Measurements from ENCODE around the gene SCLY. TPM values are rescaled to one million over a fixed set of nuclear protein-coding genes. Genes with fewer than 3 reads are reported as not detected.

Gene SCLY
- polyA plus RNA-seq, 3 donors, result 9.5 to 10.6 (median 10.3) TPM

- Histone ChIP-seq H3K4me2 (replicated peaks; ENCODE audit: extremely low read depth, low read length, poor library complexity, severe bottlenecking) (no peak overlapping the region), H3K79me2 (ENCODE audit: insufficient read depth, low read length) (no peaks in the 10 kb centered on the region), H3K27ac (ENCODE audit: low read depth in 1 of 2, low read length in 2 of 2) (no peak overlapping the region), H3K9me3 (replicated peaks in 1 of 2; ENCODE audit: control insufficient read depth in 1 of 2, insufficient read depth in 1 of 2, low read length in 2 of 2) (no peaks in the 10 kb centered on the region), H4K20me1 (ENCODE audit: insufficient read depth, low read length) (no peaks in the 10 kb centered on the region), H3K9ac (ENCODE audit: insufficient read depth, low read length, poor library complexity, severe bottlenecking) (no peak overlapping the region), H2AFZ (ENCODE audit: insufficient read depth, low read depth, low read length, poor library complexity, severe bottlenecking) (no peak overlapping the region), H3K4me1 (ENCODE audit: control insufficient read depth in 1 of 2, insufficient read depth in 2 of 2, low read length in 2 of 2) (peaks cover 16 to 18% of the 10 kb centered on the region in 2 donors), H3K4me3 (replicated peaks in 1 of 3; ENCODE audit: low read depth in 2 of 3, low read length in 3 of 3) (no peak overlapping the region), H3K27me3 (ENCODE audit: control insufficient read depth in 2 of 2, insufficient read depth in 2 of 2, low read length in 2 of 2) (no peaks in the 10 kb centered on the region), H3K36me3 (replicated peaks in 1 of 2; ENCODE audit: control insufficient read depth in 1 of 2, insufficient read depth in 2 of 2, low read length in 2 of 2) (no peaks in the 10 kb centered on the region)
- no peak for TF ChIP-seq CTCF (IDR thresholded peaks at IDR 0.05)
- Mint-ChIP-seq H3K36me3 (peaks cover 16 to 17% of the 10 kb centered on the region in 2 donors), H3K27me3 (ENCODE audit: low read depth in 3 of 3) (peaks cover 0 to 3% (median 2%) of the 10 kb centered on the region in 3 donors), H3K4me3 (no peak overlapping the region), H3K4me1 (peaks cover 14% of the 10 kb centered on the region), H3K9me3 (no peaks in the 10 kb centered on the region), H3K27ac (peak overlapping the region in 1 of 7 donors; percentile 41)
- intact Hi-C loops (cut with micrococcal nuclease), result no loop called here
- DNase-seq, result no peak
- WGBS (ENCODE audit: insufficient coverage), result 78% methylated on average over 6 of the region's 7 CpGs
These were observed 34.3 kb downstream of the SCLY start for GRCh38 chr2:238095143-238095542.

- H3K4me3 Mint-ChIP-seq, result no peak overlapping the region
- no peaks in the 10 kb centered on the region for H4K20me1 ChIP-seq (ENCODE audit: insufficient read depth, low read length)
- peaks cover 16 to 18% of the 10 kb centered on the region in 2 donors for H3K4me1 ChIP-seq (ENCODE audit: control insufficient read depth in 1 of 2, insufficient read depth in 2 of 2, low read length in 2 of 2)
- no peaks in the 10 kb centered on the region for H3K9me3 ChIP-seq (replicated peaks in 1 of 2; ENCODE audit: control insufficient read depth in 1 of 2, insufficient read depth in 1 of 2, low read length in 2 of 2)
- no peaks in the 10 kb centered on the region for H3K27me3 ChIP-seq (ENCODE audit: control insufficient read depth in 2 of 2, insufficient read depth in 2 of 2, low read length in 2 of 2)
- no peak overlapping the region for H3K4me2 ChIP-seq (replicated peaks; ENCODE audit: extremely low read depth, low read length, poor library complexity, severe bottlenecking)
- no peak overlapping the region for H3K27ac ChIP-seq (ENCODE audit: low read depth in 1 of 2, low read length in 2 of 2)
- peaks cover 16% of the 10 kb centered on the region for H3K4me1 Mint-ChIP-seq
- peaks cover 0 to 2% (median 2%) of the 10 kb centered on the region in 3 donors for H3K27me3 Mint-ChIP-seq (ENCODE audit: low read depth in 3 of 3)
- no peak for TF ChIP-seq CTCF (IDR thresholded peaks at IDR 0.05)
- no peak overlapping the region for H2AFZ ChIP-seq (ENCODE audit: insufficient read depth, low read depth, low read length, poor library complexity, severe bottlenecking)
- H3K36me3 ChIP-seq (replicated peaks in 1 of 2; ENCODE audit: control insufficient read depth in 1 of 2, insufficient read depth in 2 of 2, low read length in 2 of 2), result no peaks in the 10 kb centered on the region
- no peak overlapping the region for H3K27ac Mint-ChIP-seq
- no peaks in the 10 kb centered on the region for H3K9me3 Mint-ChIP-seq
- intact Hi-C loops (cut with micrococcal nuclease), result no loop called here
- 98% methylated on average over 22 of the region's 22 CpGs for WGBS (ENCODE audit: insufficient coverage)
- no peak overlapping the region for H3K4me3 ChIP-seq (replicated peaks in 1 of 3; ENCODE audit: low read depth in 2 of 3, low read length in 3 of 3)
- H3K36me3 Mint-ChIP-seq, result peaks cover 9 to 12% of the 10 kb centered on the region in 2 donors
- H3K79me2 ChIP-seq (ENCODE audit: insufficient read depth, low read length), result no peaks in the 10 kb centered on the region
- H3K9ac ChIP-seq (ENCODE audit: insufficient read depth, low read length, poor library complexity, severe bottlenecking), result no peak overlapping the region
- DNase-seq, result no peak
These were observed 35.7 kb downstream of the SCLY start for GRCh38 chr2:238096311-238097011.
